Lower leg skin (tissue), 4 donors: Measurements from ENCODE around the gene TRIM25. TPM values are rescaled to one million over a fixed set of nuclear protein-coding genes. Genes with fewer than 3 reads are reported as not detected.

Experiments
- DNase-seq, 2 donors: peaks; one replicate each; pipeline ENCODE4 v3.0.0-alpha.2; 2019; ENCODE audit warnings: low spot score in 2 of 2
- H3K4me3 ChIP-seq: fragments of 200-600 bp; sonication (generic); 2 replicates; pipeline ENCODE4 v1.5.1; 2017; ENCODE audit warnings: mild to moderate bottlenecking, low read depth; ENCODE audit not compliant: poor library complexity, severe bottlenecking
- POLR2A ChIP-seq, 2 donors: fragments of 450-650 bp; IDR thresholded peaks; one replicate each; pipeline ENCODE4 v1.6.1; 2016 to 2017; ENCODE audit warnings: antibody characterized with exemption in 2 of 2, mild to moderate bottlenecking in 1 of 2, moderate library complexity in 1 of 2
- WGBS, 2 donors: methylation state at CpG; one replicate each; pipeline ENCODE4 v1.1.5; 2018; 5-methylcytosine and 5-hydroxymethylcytosine counted together
- intact Hi-C: fragments of 100-400 bp; cut with DNase I; formaldehyde crosslinking; loops from one replicate; pipeline ENCODE4 v1.15.0; 2023; ENCODE audit warnings: low total_unique reads
- microRNA counts, 2 donors: library from miRNA; unstranded; fragments of <30 nt; microRNA quantifications; one replicate each; lab custom pipeline; 2016
- total RNA-seq, 4 donors: library from RNA; depleted of rRNA; stranded (reverse); fragments of >200 nt; gene quantifications; one replicate each; pipeline ENCODE4 v1.1.0, GENCODE V29; 2016
- TF ChIP-seq, protein P1 (sequence below), 3 donors: fragments of 450-650 bp; IDR thresholded peaks; one replicate each; pipeline ENCODE4 v1.5.1; 2016; ENCODE audit warnings: antibody characterized with exemption in 3 of 3, mild to moderate bottlenecking in 3 of 3, moderate library complexity in 2 of 3

The TRIM25 gene
- total RNA-seq, 4 donors from 2014 or later = 28.5 to 37.9 (median 34.5) TPM

GRCh38 chr17:56849131-56849530 lies 64.7 kb downstream of the TRIM25 start:
- DNase-seq = no peak
- no peak for TF ChIP-seq POLR2A (IDR thresholded peaks at IDR 0.05)
- TF ChIP-seq, protein P1, sequence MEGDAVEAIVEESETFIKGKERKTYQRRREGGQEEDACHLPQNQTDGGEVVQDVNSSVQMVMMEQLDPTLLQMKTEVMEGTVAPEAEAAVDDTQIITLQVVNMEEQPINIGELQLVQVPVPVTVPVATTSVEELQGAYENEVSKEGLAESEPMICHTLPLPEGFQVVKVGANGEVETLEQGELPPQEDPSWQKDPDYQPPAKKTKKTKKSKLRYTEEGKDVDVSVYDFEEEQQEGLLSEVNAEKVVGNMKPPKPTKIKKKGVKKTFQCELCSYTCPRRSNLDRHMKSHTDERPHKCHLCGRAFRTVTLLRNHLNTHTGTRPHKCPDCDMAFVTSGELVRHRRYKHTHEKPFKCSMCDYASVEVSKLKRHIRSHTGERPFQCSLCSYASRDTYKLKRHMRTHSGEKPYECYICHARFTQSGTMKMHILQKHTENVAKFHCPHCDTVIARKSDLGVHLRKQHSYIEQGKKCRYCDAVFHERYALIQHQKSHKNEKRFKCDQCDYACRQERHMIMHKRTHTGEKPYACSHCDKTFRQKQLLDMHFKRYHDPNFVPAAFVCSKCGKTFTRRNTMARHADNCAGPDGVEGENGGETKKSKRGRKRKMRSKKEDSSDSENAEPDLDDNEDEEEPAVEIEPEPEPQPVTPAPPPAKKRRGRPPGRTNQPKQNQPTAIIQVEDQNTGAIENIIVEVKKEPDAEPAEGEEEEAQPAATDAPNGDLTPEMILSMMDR (IDR thresholded peaks at IDR 0.05) = no peak
- 48 to 66% methylated on average over 3 of the region's 3 CpGs for WGBS, 2 donors
- intact Hi-C loops = no loop called here
- no peak overlapping the region for H3K4me3 ChIP-seq

GRCh38 chr17:56847106-56847505 lies 66.7 kb downstream of the TRIM25 start:
- no peak for DNase-seq
- intact Hi-C loops = no loop called here
- H3K4me3 ChIP-seq = no peak overlapping the region
- TF ChIP-seq POLR2A (IDR thresholded peaks at IDR 0.05) = no peak
- TF ChIP-seq, protein P1 (IDR thresholded peaks at IDR 0.05) = no peak
- whole genome bisulfite sequencing, 2 donors = 93 to 95% methylated on average over 4 of the region's 4 CpGs

DNA sequence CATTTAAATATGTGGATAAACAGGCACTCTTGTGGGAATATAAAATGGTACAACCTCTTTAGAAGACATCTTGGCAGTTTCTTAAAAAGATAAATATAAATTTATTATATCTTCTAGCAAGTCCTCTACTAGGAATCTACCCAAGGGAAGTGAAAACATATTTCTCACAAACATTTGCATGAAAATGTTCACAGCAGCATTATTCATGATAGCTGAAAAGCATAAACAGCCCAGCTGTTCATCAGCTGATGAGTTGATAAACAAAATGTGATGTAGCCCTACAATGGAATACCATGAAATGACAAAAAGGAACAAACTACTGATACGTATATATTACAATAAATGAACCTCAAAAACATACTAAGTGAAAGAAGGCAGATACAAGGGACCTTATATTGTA lies 67.9 kb downstream of the TRIM25 start:
- 90 to 97% methylated on average over 1 of the region's 1 CpG for WGBS, 2 donors
- no peak for TF ChIP-seq POLR2A (IDR thresholded peaks at IDR 0.05)
- TF ChIP-seq, protein P1 (IDR thresholded peaks at IDR 0.05) = no peak
- intact Hi-C loops = no loop called here

GRCh38 chr17:56842577-56842976 lies 71.3 kb downstream of the TRIM25 start:
- no peak overlapping the region for H3K4me3 ChIP-seq
- intact Hi-C loops = no loop called here
- WGBS, 2 donors = 68 to 73% methylated on average over 2 of the region's 2 CpGs
- no peak for TF ChIP-seq POLR2A (IDR thresholded peaks at IDR 0.05)
- TF ChIP-seq, protein P1 (IDR thresholded peaks at IDR 0.05) = no peak
- no peak for DNase-seq

More for the DNA sequence above, 67.9 kb downstream of the TRIM25 start:
- no peak for DNase-seq
- H3K4me3 ChIP-seq = no peak overlapping the region

GRCh38 chr17:56838687-56839086 lies 75.2 kb downstream of the TRIM25 start:
- H3K4me3 ChIP-seq = no peak overlapping the region
- intact Hi-C loops = no loop called here
- TF ChIP-seq, protein P1 (IDR thresholded peaks at IDR 0.05) = no peak
- TF ChIP-seq POLR2A (IDR thresholded peaks at IDR 0.05) = no peak
- no peak for DNase-seq
- WGBS, 2 donors = 82 to 87% methylated on average over 3 of the region's 3 CpGs

MicroRNAs encoded within 50 kb of the gene (microRNA counts, 767-probe panel; counts per million panel counts)
- 0 to 358 counts per million in 2 donors for microRNA hsa-miR-3614-5p (lab: Ali Mortazavi, UCI)

Other genes with a start within 250 kb of the TRIM25 start
- gene C17orf67, start 80.1 kb downstream of the TRIM25 start, total RNA-seq = 1 to 10 TPM in 1 of 4 donors, under 1 TPM in 2, not detected in 1; 0.58 to 1.2 (median 0.88) TPM
- 1 to 10 TPM; 2.5 to 5.7 (median 3.2) TPM for gene DGKE, start 79.9 kb downstream of the TRIM25 start, total RNA-seq
- gene COIL, start 47.0 kb upstream of the TRIM25 start, total RNA-seq = 10 to 100 TPM; 11.5 to 17.3 (median 13.5) TPM
- gene SCPEP1, start 64.1 kb upstream of the TRIM25 start, total RNA-seq = 100 to 1,000 TPM in 2 of 4 donors, 10 to 100 TPM in 2; 88.3 to 173 (median 126) TPM
- 10 to 100 TPM; 45.8 to 68.2 (median 54.9) TPM for gene AKAP1, start 171.2 kb upstream of the TRIM25 start, total RNA-seq